ENCODE results near the gene DAPK3.
"Not testable (repeated sequence)": the region's sequence is repeated elsewhere in the genome, so short reads cannot be mapped to it uniquely, and the experiment has no call there.

Gene DAPK3

GRCh38 chr19:3942790-3943409 is 28.0 kb downstream of the DAPK3 start:
- no peak overlapping the region for H2BK5ac ChIP-seq (ENCODE audit: low read length)
- H3K79me1 ChIP-seq (ENCODE audit: low read length): no peaks in the 10 kb centered on the region
- H3K27ac ChIP-seq (ENCODE audit: low read depth, low read length): no peak overlapping the region
- H3K27me3 ChIP-seq (ENCODE audit: insufficient read depth, low read length, poor library complexity): no peaks in the 10 kb centered on the region
- no peak overlapping the region for H2AK5ac ChIP-seq (ENCODE audit: low read length)
- WGBS (ENCODE audit: extremely low coverage, insufficient coverage, low lambda C conversion rate): no CpG with 5 or more reads among the region's 8 CpGs
- H3K18ac ChIP-seq (ENCODE audit: low read length): no peak overlapping the region
- DNase-seq: no peak
- H3K56ac ChIP-seq (ENCODE audit: low read length): no peak overlapping the region
- H2BK120ac ChIP-seq (ENCODE audit: low read depth, low read length): no peak overlapping the region
- no peak overlapping the region for H3K4me3 ChIP-seq (ENCODE audit: low read length)
- H3K4me2 ChIP-seq (ENCODE audit: low read length): no peak overlapping the region
- H4K8ac ChIP-seq (ENCODE audit: low read depth, low read length): no peak overlapping the region
- H3K23ac ChIP-seq (ENCODE audit: low read length): no peak overlapping the region
- H3K79me2 ChIP-seq (ENCODE audit: control insufficient read depth, insufficient read depth, low read length): no peaks in the 10 kb centered on the region
- H3K4ac ChIP-seq (ENCODE audit: low read depth, low read length): no peak overlapping the region
- H3K36me3 ChIP-seq (ENCODE audit: control insufficient read depth, insufficient read depth, low read length): no peaks in the 10 kb centered on the region
- H3K4me1 ChIP-seq (ENCODE audit: control insufficient read depth, low read depth, low read length): no peaks in the 10 kb centered on the region
- no peak overlapping the region for H2BK15ac ChIP-seq (replicated peaks; ENCODE audit: low read depth)
- H3K9ac ChIP-seq (ENCODE audit: low read length): no peak overlapping the region
- H4K5ac ChIP-seq (ENCODE audit: low read length): no peak overlapping the region

DNA sequence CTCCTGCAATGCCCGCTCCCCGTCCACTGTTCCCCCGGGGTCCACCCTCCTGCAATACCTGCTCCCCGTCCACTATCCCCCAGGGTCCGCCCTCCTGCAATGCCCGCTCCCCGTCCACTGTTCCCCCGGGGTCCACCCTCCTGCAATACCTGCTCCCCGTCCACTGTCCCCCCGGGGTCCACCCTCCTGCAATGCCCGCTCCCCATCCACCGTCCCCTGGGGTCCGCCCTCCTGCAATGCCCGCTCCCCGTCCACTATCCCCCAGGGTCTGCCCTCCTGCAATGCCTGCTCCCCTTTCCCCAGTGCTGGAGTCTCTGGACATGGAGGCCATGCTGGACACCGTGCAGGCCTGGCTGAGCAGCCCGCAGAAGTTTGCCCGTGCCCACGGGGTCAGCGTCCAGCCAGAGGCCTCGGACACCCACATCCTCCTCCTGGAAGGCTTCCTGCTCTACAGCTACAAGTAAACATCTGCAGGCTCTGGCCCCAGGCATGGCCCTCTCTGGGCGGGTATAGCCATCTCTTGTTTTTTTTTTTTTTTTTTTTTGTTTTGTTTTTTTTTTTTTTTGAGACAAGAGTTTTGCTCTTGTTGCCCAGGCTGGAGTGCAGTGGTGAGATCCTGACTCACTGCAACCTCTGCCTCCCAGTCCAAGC is 32.5 kb downstream of the DAPK3 start:
- H3K79me1 ChIP-seq (ENCODE audit: low read length); H3K56ac ChIP-seq (ENCODE audit: low read length); H3K36me3 ChIP-seq (ENCODE audit: control insufficient read depth, insufficient read depth, low read length); H3K9ac ChIP-seq (ENCODE audit: low read length); H4K5ac ChIP-seq (ENCODE audit: low read length); H3K4me1 ChIP-seq (ENCODE audit: control insufficient read depth, low read depth, low read length); H3K27ac ChIP-seq (ENCODE audit: low read depth, low read length); H2BK5ac ChIP-seq (ENCODE audit: low read length); H3K4me2 ChIP-seq (ENCODE audit: low read length); DNase-seq; H3K27me3 ChIP-seq (ENCODE audit: insufficient read depth, low read length, poor library complexity); H3K23ac ChIP-seq (ENCODE audit: low read length); H3K4me3 ChIP-seq (ENCODE audit: low read length); H3K79me2 ChIP-seq (ENCODE audit: control insufficient read depth, insufficient read depth, low read length); H2BK15ac ChIP-seq (replicated peaks; ENCODE audit: low read depth); H3K4ac ChIP-seq (ENCODE audit: low read depth, low read length); H2AK5ac ChIP-seq (ENCODE audit: low read length); H3K18ac ChIP-seq (ENCODE audit: low read length); H4K8ac ChIP-seq (ENCODE audit: low read depth, low read length); H2BK120ac ChIP-seq (ENCODE audit: low read depth, low read length): not testable (repeated sequence)
- WGBS (ENCODE audit: extremely low coverage, insufficient coverage, low lambda C conversion rate): no CpG with 5 or more reads among the region's 22 CpGs

GRCh38 chr19:3936506-3937442 is 34.1 kb downstream of the DAPK3 start:
- H3K4me1 ChIP-seq (ENCODE audit: control insufficient read depth, low read depth, low read length): no peaks in the 10 kb centered on the region
- no peak overlapping the region for H2BK5ac ChIP-seq (ENCODE audit: low read length)
- no peaks in the 10 kb centered on the region for H3K27me3 ChIP-seq (ENCODE audit: insufficient read depth, low read length, poor library complexity)
- no peak for DNase-seq
- H3K4ac ChIP-seq (ENCODE audit: low read depth, low read length): no peak overlapping the region
- H2BK15ac ChIP-seq (replicated peaks; ENCODE audit: low read depth): no peak overlapping the region
- H3K18ac ChIP-seq (ENCODE audit: low read length): no peak overlapping the region
- no CpG with 5 or more reads among the region's 29 CpGs for WGBS (ENCODE audit: extremely low coverage, insufficient coverage, low lambda C conversion rate)
- no peak overlapping the region for H3K27ac ChIP-seq (ENCODE audit: low read depth, low read length)
- no peak overlapping the region for H4K5ac ChIP-seq (ENCODE audit: low read length)
- no peaks in the 10 kb centered on the region for H3K36me3 ChIP-seq (ENCODE audit: control insufficient read depth, insufficient read depth, low read length)
- H3K4me3 ChIP-seq (ENCODE audit: low read length): no peak overlapping the region
- no peak overlapping the region for H2BK120ac ChIP-seq (ENCODE audit: low read depth, low read length)
- no peaks in the 10 kb centered on the region for H3K79me2 ChIP-seq (ENCODE audit: control insufficient read depth, insufficient read depth, low read length)
- no peaks in the 10 kb centered on the region for H3K79me1 ChIP-seq (ENCODE audit: low read length)
- H2AK5ac ChIP-seq (ENCODE audit: low read length): no peak overlapping the region
- no peak overlapping the region for H3K9ac ChIP-seq (ENCODE audit: low read length)
- no peak overlapping the region for H3K4me2 ChIP-seq (ENCODE audit: low read length)
- no peak overlapping the region for H3K56ac ChIP-seq (ENCODE audit: low read length)
- no peak overlapping the region for H3K23ac ChIP-seq (ENCODE audit: low read length)
- no peak overlapping the region for H4K8ac ChIP-seq (ENCODE audit: low read depth, low read length)

DNA sequence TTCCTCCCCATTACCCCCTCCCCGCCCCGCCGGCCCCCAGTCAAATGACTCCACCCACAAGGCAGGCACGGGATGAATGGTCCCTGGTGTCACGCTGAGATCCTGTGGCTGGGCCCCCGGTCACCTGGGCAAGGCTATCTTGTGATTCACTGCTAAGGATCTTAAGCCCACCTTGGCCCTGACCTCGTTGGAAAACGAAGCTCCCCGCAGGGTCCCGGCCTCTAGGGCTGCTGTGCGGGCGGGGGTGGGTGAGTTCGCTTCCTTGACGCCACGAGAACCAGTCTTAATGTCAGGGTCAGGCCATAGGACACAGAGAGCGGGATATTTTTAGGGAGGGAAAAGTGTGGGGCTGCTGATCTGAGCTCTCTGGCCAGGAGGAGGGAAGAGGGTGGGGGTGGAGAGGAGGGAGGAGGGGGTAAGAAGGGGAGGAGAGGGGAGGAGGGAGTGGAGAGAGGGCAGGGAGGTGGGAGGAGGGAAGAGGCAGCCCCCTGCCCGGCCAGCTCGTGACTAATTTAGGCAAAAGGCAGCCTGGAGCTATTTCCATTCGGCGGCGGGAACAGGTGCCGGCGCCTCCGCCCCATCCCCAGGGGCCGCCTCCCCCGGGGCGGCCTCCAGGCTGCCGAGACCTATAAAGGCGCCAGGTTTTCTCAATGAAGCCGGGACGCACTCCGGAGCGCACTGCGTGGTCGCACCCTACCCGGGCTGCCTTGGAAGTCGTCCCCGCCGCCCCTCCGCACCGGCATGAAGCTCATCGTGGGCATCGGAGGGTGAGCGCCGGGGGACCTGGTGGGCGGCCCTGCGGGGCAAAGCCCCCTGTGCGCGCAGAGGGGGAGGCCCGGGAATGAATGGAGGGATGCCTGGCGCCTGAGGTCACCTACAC is 37.7 kb downstream of the DAPK3 start, which contains the start of gene NMRK2:
NMRK2 (plus strand) TSS at position 139 of the 880 bp plus-strand sequence; CDS start at position 742, 603 bp downstream.
- peak within 1 kb of the TSS; percentile 70 for H3K4me2 ChIP-seq (ENCODE audit: low read length)
- no peak within 1 kb of the TSS for H2AK5ac ChIP-seq (ENCODE audit: low read length)
- H3K4me1 ChIP-seq (ENCODE audit: control insufficient read depth, low read depth, low read length): no peaks in the 10 kb centered on the region
- H2BK120ac ChIP-seq (ENCODE audit: low read depth, low read length): no peak within 1 kb of the TSS
- WGBS (ENCODE audit: extremely low coverage, insufficient coverage, low lambda C conversion rate): no CpG with 5 or more reads among the region's 51 CpGs
- no peak within 1 kb of the TSS for H4K8ac ChIP-seq (ENCODE audit: low read depth, low read length)
- H3K56ac ChIP-seq (ENCODE audit: low read length): peak within 1 kb of the TSS; percentile 82
- no peaks in the 10 kb centered on the region for H3K79me1 ChIP-seq (ENCODE audit: low read length)
- peak within 1 kb of the TSS; percentile 51 for H3K27ac ChIP-seq (ENCODE audit: low read depth, low read length)
- H3K27me3 ChIP-seq (ENCODE audit: insufficient read depth, low read length, poor library complexity): no peaks in the 10 kb centered on the region
- H3K23ac ChIP-seq (ENCODE audit: low read length): no peak within 1 kb of the TSS
- peak within 1 kb of the TSS; percentile 54 for H3K9ac ChIP-seq (ENCODE audit: low read length)
- peak within 1 kb of the TSS; percentile 20 for H3K18ac ChIP-seq (ENCODE audit: low read length)
- no peak within 1 kb of the TSS for H4K5ac ChIP-seq (ENCODE audit: low read length)
- peak within 1 kb of the TSS; percentile 29 for H3K4me3 ChIP-seq (ENCODE audit: low read length)
- no peak within 1 kb of the TSS for H2BK5ac ChIP-seq (ENCODE audit: low read length)
- no peak within 1 kb of the TSS for H2BK15ac ChIP-seq (replicated peaks; ENCODE audit: low read depth)
- peak; percentile 92 for DNase-seq
- H3K36me3 ChIP-seq (ENCODE audit: control insufficient read depth, insufficient read depth, low read length): no peaks in the 10 kb centered on the region
- H3K79me2 ChIP-seq (ENCODE audit: control insufficient read depth, insufficient read depth, low read length): no peaks in the 10 kb centered on the region
- H3K4ac ChIP-seq (ENCODE audit: low read depth, low read length): no peak within 1 kb of the TSS

- Histone ChIP-seq H3K79me1 (ENCODE audit: low read length) (no peaks in the 10 kb centered on the region), H2BK15ac (replicated peaks; ENCODE audit: low read depth) (no peak overlapping the region), H3K4me2 (ENCODE audit: low read length) (no peak overlapping the region), H3K36me3 (ENCODE audit: control insufficient read depth, insufficient read depth, low read length) (no peaks in the 10 kb centered on the region), H3K79me2 (ENCODE audit: control insufficient read depth, insufficient read depth, low read length) (no peaks in the 10 kb centered on the region), H3K4me1 (ENCODE audit: control insufficient read depth, low read depth, low read length) (no peaks in the 10 kb centered on the region), H3K18ac (ENCODE audit: low read length) (no peak overlapping the region), H4K8ac (ENCODE audit: low read depth, low read length) (no peak overlapping the region), H3K27me3 (ENCODE audit: insufficient read depth, low read length, poor library complexity) (no peaks in the 10 kb centered on the region), H3K27ac (ENCODE audit: low read depth, low read length) (no peak overlapping the region), H3K56ac (ENCODE audit: low read length) (no peak overlapping the region), H2BK5ac (ENCODE audit: low read length) (no peak overlapping the region), H3K4ac (ENCODE audit: low read depth, low read length) (no peak overlapping the region), H3K23ac (ENCODE audit: low read length) (no peak overlapping the region), H3K9ac (ENCODE audit: low read length) (no peak overlapping the region), H4K5ac (ENCODE audit: low read length) (no peak overlapping the region), H3K4me3 (ENCODE audit: low read length) (no peak overlapping the region), H2AK5ac (ENCODE audit: low read length) (no peak overlapping the region), H2BK120ac (ENCODE audit: low read depth, low read length) (no peak overlapping the region)
- WGBS (ENCODE audit: extremely low coverage, insufficient coverage, low lambda C conversion rate): no CpG with 5 or more reads among the region's 8 CpGs
- no peak for DNase-seq
These were observed 39.9 kb downstream of the DAPK3 start for GRCh38 chr19:3931041-3931440.

Measured in mesendoderm (in vitro differentiated cells).